Measurements from ENCODE around the gene PRKAR1B. TPM values are rescaled to one million over a fixed set of nuclear protein-coding genes. Genes with fewer than 3 reads are reported as not detected.

PRKAR1B gene
- total RNA-seq, 1 donor from 2014 or later: 14.7 TPM

DNA sequence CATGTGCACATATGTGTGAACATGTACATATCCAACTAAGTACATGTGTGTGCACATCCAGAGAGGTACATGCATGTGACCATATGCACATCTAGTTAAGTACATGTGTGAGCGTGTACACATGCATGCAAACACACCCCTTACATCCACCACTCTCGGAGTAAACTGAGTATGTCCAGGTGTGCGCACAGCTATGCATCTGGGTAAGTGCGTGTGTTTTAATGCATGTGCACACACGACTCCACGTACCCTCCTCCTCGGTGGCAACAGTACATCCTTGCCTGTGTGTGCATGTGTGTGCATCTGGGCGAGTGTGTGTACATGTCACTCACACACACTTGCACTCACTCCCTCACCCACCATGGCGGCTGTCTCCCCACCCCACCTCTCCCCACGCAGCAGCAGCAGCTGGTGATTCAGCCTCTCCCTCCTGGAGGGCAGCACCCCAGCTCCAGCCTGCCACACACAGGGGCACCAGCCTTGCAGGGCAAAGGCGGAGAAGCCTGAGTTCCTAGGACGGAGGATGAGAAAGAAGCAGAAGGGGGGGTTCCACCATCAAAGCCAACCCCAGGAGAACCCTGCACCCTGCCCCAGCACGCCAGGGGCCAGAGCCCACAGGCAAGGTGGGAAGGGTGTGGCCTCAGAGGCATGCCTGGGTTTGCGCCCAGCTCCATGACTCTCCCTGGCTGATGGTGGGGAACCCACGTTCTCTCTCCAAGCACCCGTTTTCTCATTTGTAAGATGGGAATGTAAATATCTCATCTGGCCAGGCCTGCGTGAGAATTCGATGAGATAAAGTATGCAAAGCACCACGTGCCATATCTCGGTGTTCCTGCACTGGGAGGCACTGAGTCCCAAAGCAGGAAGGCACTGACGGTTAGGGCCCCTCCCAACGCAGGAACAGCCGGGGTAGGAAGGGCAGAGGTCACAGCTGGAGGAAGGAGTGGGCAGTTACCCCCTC is 28.3 kb downstream of the PRKAR1B start:
- H3K79me2 ChIP-seq (ENCODE audit: insufficient read depth, low read length): no peaks in the 10 kb centered on the region
- Mint-ChIP-seq H3K9me3 (ENCODE audit: unreplicated experiment) (peaks cover 8% of the 10 kb centered on the region), H3K27me3 (ENCODE audit: low read depth, unreplicated experiment) (no peaks in the 10 kb centered on the region), H3K4me3 (ENCODE audit: unreplicated experiment) (no peak overlapping the region), H3K27ac (ENCODE audit: unreplicated experiment) (no peak overlapping the region), H3K36me3 (ENCODE audit: low read depth, unreplicated experiment) (peaks cover 8% of the 10 kb centered on the region), H3K4me1 (ENCODE audit: low read depth, unreplicated experiment) (peaks cover 16% of the 10 kb centered on the region)
- no peak overlapping the region for H3K9ac ChIP-seq (ENCODE audit: low read length)
- H2AFZ ChIP-seq (ENCODE audit: low read depth, low read length): no peak overlapping the region
- no peak for DNase-seq (ENCODE audit: low read depth)
- no peaks in the 10 kb centered on the region for H3K36me3 ChIP-seq (ENCODE audit: insufficient read depth, low read length)
- TF ChIP-seq, protein P1, sequence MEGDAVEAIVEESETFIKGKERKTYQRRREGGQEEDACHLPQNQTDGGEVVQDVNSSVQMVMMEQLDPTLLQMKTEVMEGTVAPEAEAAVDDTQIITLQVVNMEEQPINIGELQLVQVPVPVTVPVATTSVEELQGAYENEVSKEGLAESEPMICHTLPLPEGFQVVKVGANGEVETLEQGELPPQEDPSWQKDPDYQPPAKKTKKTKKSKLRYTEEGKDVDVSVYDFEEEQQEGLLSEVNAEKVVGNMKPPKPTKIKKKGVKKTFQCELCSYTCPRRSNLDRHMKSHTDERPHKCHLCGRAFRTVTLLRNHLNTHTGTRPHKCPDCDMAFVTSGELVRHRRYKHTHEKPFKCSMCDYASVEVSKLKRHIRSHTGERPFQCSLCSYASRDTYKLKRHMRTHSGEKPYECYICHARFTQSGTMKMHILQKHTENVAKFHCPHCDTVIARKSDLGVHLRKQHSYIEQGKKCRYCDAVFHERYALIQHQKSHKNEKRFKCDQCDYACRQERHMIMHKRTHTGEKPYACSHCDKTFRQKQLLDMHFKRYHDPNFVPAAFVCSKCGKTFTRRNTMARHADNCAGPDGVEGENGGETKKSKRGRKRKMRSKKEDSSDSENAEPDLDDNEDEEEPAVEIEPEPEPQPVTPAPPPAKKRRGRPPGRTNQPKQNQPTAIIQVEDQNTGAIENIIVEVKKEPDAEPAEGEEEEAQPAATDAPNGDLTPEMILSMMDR (IDR thresholded peaks at IDR 0.05; ENCODE audit: insufficient read depth, low read depth, low read length): no peak
- TF ChIP-seq EZH2 (IDR thresholded peaks at IDR 0.05; ENCODE audit: insufficient read depth, low read length): no peak
- peaks cover 7% of the 10 kb centered on the region for H3K4me1 ChIP-seq (ENCODE audit: insufficient read depth, low read length)
- no peak for FAIRE-seq
- H3K4me2 ChIP-seq (ENCODE audit: low read length): no peak overlapping the region
- H4K20me1 ChIP-seq (ENCODE audit: insufficient read depth, low read length): no peaks in the 10 kb centered on the region
- no peak overlapping the region for H3K27ac ChIP-seq (ENCODE audit: low read depth, low read length)
- H3K9me3 ChIP-seq (ENCODE audit: insufficient read depth, low read depth, low read length): no peaks in the 10 kb centered on the region
- no peak overlapping the region for H3K4me3 ChIP-seq (ENCODE audit: insufficient read depth, low read depth, low read length)
- no peaks in the 10 kb centered on the region for H3K27me3 ChIP-seq (ENCODE audit: insufficient read depth, low read length)

DNA sequence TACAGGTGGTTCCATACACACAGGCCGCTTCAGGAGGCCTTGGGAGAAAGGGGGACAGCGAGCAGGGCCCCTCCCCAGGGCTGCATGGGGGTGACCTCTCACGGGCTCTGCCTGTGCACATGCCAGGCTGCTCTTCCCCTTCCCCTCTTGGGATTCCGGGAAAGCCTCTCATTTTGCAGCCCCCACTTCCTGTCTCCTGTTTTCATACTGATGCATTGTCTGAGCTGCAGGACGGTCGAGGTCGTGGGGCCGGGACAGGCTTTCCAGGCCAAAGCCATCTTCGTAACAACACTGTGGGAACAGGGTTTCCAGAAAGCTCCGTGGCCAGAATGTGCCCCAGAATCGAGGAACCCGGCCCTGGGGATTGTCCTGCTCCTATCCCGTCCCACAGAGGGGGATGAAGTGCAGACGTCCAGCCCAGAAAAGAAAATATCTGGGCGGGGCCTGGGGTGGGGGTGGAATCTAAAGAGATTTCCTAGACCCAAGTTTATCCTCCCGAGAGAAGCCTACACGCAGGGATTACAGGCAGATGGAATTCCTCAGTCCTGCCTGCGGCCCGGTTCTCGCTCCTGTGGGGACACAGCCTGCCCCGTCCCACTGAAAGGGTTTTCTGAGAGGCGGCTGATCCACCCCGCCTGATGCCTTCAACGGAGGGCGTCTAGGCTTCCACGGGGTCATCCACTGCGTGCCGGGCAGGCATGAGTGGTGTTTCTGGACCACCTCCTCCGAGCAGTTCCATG is 30.1 kb downstream of the PRKAR1B start:
- Histone ChIP-seq H3K9ac (ENCODE audit: low read length) (no peak overlapping the region), H4K20me1 (ENCODE audit: insufficient read depth, low read length) (no peaks in the 10 kb centered on the region), H2AFZ (ENCODE audit: low read depth, low read length) (no peak overlapping the region), H3K9me3 (ENCODE audit: insufficient read depth, low read depth, low read length) (no peaks in the 10 kb centered on the region), H3K4me3 (ENCODE audit: insufficient read depth, low read depth, low read length) (no peak overlapping the region), H3K36me3 (ENCODE audit: insufficient read depth, low read length) (no peaks in the 10 kb centered on the region), H3K79me2 (ENCODE audit: insufficient read depth, low read length) (no peaks in the 10 kb centered on the region), H3K4me2 (ENCODE audit: low read length) (no peak overlapping the region), H3K27me3 (ENCODE audit: insufficient read depth, low read length) (no peaks in the 10 kb centered on the region), H3K4me1 (ENCODE audit: insufficient read depth, low read length) (peaks cover 7% of the 10 kb centered on the region), H3K27ac (ENCODE audit: low read depth, low read length) (no peak overlapping the region)
- Mint-ChIP-seq H3K36me3 (ENCODE audit: low read depth, unreplicated experiment) (peaks cover 13% of the 10 kb centered on the region), H3K27ac (ENCODE audit: unreplicated experiment) (no peak overlapping the region), H3K27me3 (ENCODE audit: low read depth, unreplicated experiment) (no peaks in the 10 kb centered on the region), H3K4me3 (ENCODE audit: unreplicated experiment) (no peak overlapping the region), H3K9me3 (ENCODE audit: unreplicated experiment) (peaks cover under 1% of the 10 kb centered on the region), H3K4me1 (ENCODE audit: low read depth, unreplicated experiment) (peaks cover 15% of the 10 kb centered on the region)
- TF ChIP-seq EZH2 (IDR thresholded peaks at IDR 0.05; ENCODE audit: insufficient read depth, low read length): no peak
- TF ChIP-seq, protein P1 (IDR thresholded peaks at IDR 0.05; ENCODE audit: insufficient read depth, low read depth, low read length): no peak
- DNase-seq (ENCODE audit: low read depth): no peak
- FAIRE-seq: no peak

All from astrocyte (in vitro differentiated cells and primary cell).